ENCODE data around the gene LIN28B.

Gene LIN28B

GRCh38 chr6:105015482-105015881 lies 58.6 kb downstream of the LIN28B start:
- no peak for DNase-seq

GRCh38 chr6:105019285-105019684 lies 62.4 kb downstream of the LIN28B start:
- DNase-seq: no peak

- no peak for DNase-seq
Measured at GRCh38 chr6:105021399-105021798, 64.5 kb downstream of the LIN28B start.

- DNase-seq: no peak
Measured at GRCh38 chr6:105022416-105022815, 65.5 kb downstream of the LIN28B start.

- no peak for DNase-seq
Measured at GRCh38 chr6:105024803-105025202, 67.9 kb downstream of the LIN28B start.

GRCh38 chr6:105028898-105029297 lies 72.0 kb downstream of the LIN28B start:
- DNase-seq: no peak

- DNase-seq: no peak
Measured at GRCh38 chr6:105029581-105029980, 72.7 kb downstream of the LIN28B start.

GRCh38 chr6:105034470-105034869 lies 77.6 kb downstream of the LIN28B start:
- DNase-seq: no peak

GRCh38 chr6:105035299-105035698 lies 78.4 kb downstream of the LIN28B start:
- no peak for DNase-seq

GRCh38 chr6:105036351-105036750 lies 79.4 kb downstream of the LIN28B start:
- no peak for DNase-seq

GRCh38 chr6:105038259-105038658 lies 81.4 kb downstream of the LIN28B start:
- DNase-seq: no peak

GRCh38 chr6:105041880-105042279 lies 85.0 kb downstream of the LIN28B start:
- DNase-seq: no peak

- no peak for DNase-seq
Measured at GRCh38 chr6:105042648-105043047, 85.7 kb downstream of the LIN28B start.

GRCh38 chr6:105043979-105044378 lies 87.1 kb downstream of the LIN28B start:
- no peak for DNase-seq

- DNase-seq: no peak
Measured at GRCh38 chr6:105045526-105045925, 88.6 kb downstream of the LIN28B start.

GRCh38 chr6:105051941-105052471 lies 95.1 kb downstream of the LIN28B start:
- DNase-seq: no peak

GRCh38 chr6:105056646-105057045 lies 99.7 kb downstream of the LIN28B start:
- DNase-seq: no peak

- no peak for DNase-seq
Measured at GRCh38 chr6:105057160-105057559, 100.3 kb downstream of the LIN28B start.

- no peak for DNase-seq
Measured at GRCh38 chr6:105058316-105058715, 101.4 kb downstream of the LIN28B start.

- DNase-seq: no peak
Measured at GRCh38 chr6:105058846-105059245, 101.9 kb downstream of the LIN28B start.

GRCh38 chr6:105066233-105066632 lies 109.3 kb downstream of the LIN28B start:
- no peak for DNase-seq

- DNase-seq: no peak
Measured at GRCh38 chr6:105066836-105067235, 109.9 kb downstream of the LIN28B start.

GRCh38 chr6:105067329-105067728 lies 110.4 kb downstream of the LIN28B start:
- no peak for DNase-seq

- DNase-seq: no peak
Measured at GRCh38 chr6:105068407-105068806, 111.5 kb downstream of the LIN28B start.

- no peak for DNase-seq
Measured at GRCh38 chr6:105069821-105070445, 113.0 kb downstream of the LIN28B start.

Data from NK-92 treated with Interleukin-12 subunit alpha and Interleukin-12 subunit beta, amount 100 ng/mL, for 24 hours (cell line).